Testis (tissue), 3 donors: ENCODE measurements around the gene ZNF524. TPM values are rescaled to one million over a fixed set of nuclear protein-coding genes. Genes with fewer than 3 reads are reported as not detected.

ENCODE experiments used
- DNase-seq: peaks from one replicate; pipeline ENCODE4 v3.0.0-alpha.2; 2019
- H3K27ac ChIP-seq, 2 donors: fragments of 200-600 bp; sonication (generic); one replicate each; pipeline ENCODE4 v1.5.1; 2019
- H3K27me3 ChIP-seq: fragments of 200-600 bp; sonication (generic); one replicate; pipeline ENCODE4 v1.5.1; 2019
- H3K36me3 ChIP-seq: fragments of 200-600 bp; sonication (generic); one replicate; pipeline ENCODE4 v1.5.1; 2017; ENCODE audit warnings: low read depth; ENCODE audit errors: missing control alignments
- H3K4me1 ChIP-seq: fragments of 200-600 bp; sonication (generic); one replicate; pipeline ENCODE4 v1.5.1; 2019
- H3K4me3 ChIP-seq, 2 donors: fragments of 200-600 bp; sonication (generic); one replicate each; pipeline ENCODE4 v1.5.1; 2017 to 2019
- H3K9me3 ChIP-seq: fragments of 200-600 bp; sonication (generic); one replicate; pipeline ENCODE4 v1.5.1; 2017
- POLR2A ChIP-seq: fragments of 450-650 bp; IDR thresholded peaks from one replicate; pipeline ENCODE4 v1.6.1; 2017; ENCODE audit warnings: antibody characterized with exemption, mild to moderate bottlenecking, moderate library complexity
- WGBS, 2 donors: methylation state at CpG; one replicate each; pipeline ENCODE4 v1.1.5; 2018; 5-methylcytosine and 5-hydroxymethylcytosine counted together
- intact Hi-C: fragments of 100-400 bp; cut with DNase I; formaldehyde crosslinking; loops from one replicate; pipeline ENCODE4 v1.15.1; 2023; ENCODE audit warnings: low total_unique reads
- polyA plus RNA-seq: library from polyadenylated mRNA; stranded (reverse); fragments of 350-450 nt; fragmentation: Illumina TruSeq; extraction: RNeasy Lipid Tissue Mini Kit (QIAGEN cat#74804); gene quantifications from one replicate; pipeline ENCODE4 v1.2.3, GENCODE V29; 2014; ENCODE audit warnings: low read depth, low replicate concordance; ENCODE audit not compliant: insufficient read depth
- total RNA-seq, 2 donors: library from RNA; depleted of rRNA; stranded (reverse); fragments of >200 nt; gene quantifications; one replicate each; pipeline ENCODE4 v1.2.3, GENCODE V29; 2016
- TF ChIP-seq, protein P1 (sequence below), 3 experiments: fragments of 450-650 bp in 2 of 3; fragments of 200-600 bp in 1 of 3; sonication (generic) in 1 of 3; IDR thresholded peaks; one replicate each; pipeline ENCODE4 v1.5.1; 2016 to 2019; ENCODE audit warnings: antibody characterized with exemption in 3 of 3, mild to moderate bottlenecking in 2 of 3, moderate library complexity in 1 of 3

ZNF524 gene
- total and polyA plus RNA-seq, 3 donors from 2014 or later = 8.5 to 29.4 (median 25.0) TPM

DNA sequence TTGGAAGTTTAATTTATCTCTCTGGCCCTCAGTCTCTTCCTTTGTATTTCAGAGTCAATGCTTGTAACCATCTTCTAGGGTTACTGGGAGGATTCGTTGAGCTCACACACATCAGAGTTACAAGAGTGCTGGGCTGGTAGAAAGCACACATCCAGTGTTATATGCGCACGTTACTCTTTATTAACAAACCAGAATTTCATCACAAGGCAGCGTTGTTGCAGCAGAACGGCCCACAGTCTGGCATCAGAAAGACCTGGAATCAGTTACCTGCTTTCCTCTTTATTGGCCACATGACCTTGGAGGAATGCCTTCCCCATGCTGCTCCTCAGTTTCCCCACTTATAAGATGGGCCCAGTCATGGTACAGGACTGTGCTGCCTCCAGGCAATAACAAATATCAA lies 9.2 kb downstream of the ZNF524 start:
- 92 to 93% methylated on average over 5 of the region's 5 CpGs for WGBS, 2 donors
- Histone ChIP-seq H3K9me3 (no peaks in the 10 kb centered on the region), H3K36me3 (no peaks in the 10 kb centered on the region), H3K27me3 (no peaks in the 10 kb centered on the region), H3K4me3 (no peak overlapping the region), H3K4me1 (peaks cover 20% of the 10 kb centered on the region), H3K27ac (no peak overlapping the region)
- intact Hi-C loops = loop anchor here (10.0 kb wide), 1 partner anchor 95 kb away; no protein-coding TSS in a partner anchor
- DNase-seq = no peak
- TF ChIP-seq, protein P1, sequence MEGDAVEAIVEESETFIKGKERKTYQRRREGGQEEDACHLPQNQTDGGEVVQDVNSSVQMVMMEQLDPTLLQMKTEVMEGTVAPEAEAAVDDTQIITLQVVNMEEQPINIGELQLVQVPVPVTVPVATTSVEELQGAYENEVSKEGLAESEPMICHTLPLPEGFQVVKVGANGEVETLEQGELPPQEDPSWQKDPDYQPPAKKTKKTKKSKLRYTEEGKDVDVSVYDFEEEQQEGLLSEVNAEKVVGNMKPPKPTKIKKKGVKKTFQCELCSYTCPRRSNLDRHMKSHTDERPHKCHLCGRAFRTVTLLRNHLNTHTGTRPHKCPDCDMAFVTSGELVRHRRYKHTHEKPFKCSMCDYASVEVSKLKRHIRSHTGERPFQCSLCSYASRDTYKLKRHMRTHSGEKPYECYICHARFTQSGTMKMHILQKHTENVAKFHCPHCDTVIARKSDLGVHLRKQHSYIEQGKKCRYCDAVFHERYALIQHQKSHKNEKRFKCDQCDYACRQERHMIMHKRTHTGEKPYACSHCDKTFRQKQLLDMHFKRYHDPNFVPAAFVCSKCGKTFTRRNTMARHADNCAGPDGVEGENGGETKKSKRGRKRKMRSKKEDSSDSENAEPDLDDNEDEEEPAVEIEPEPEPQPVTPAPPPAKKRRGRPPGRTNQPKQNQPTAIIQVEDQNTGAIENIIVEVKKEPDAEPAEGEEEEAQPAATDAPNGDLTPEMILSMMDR (IDR thresholded peaks at IDR 0.05) = no peak
- no peak for TF ChIP-seq POLR2A

DNA sequence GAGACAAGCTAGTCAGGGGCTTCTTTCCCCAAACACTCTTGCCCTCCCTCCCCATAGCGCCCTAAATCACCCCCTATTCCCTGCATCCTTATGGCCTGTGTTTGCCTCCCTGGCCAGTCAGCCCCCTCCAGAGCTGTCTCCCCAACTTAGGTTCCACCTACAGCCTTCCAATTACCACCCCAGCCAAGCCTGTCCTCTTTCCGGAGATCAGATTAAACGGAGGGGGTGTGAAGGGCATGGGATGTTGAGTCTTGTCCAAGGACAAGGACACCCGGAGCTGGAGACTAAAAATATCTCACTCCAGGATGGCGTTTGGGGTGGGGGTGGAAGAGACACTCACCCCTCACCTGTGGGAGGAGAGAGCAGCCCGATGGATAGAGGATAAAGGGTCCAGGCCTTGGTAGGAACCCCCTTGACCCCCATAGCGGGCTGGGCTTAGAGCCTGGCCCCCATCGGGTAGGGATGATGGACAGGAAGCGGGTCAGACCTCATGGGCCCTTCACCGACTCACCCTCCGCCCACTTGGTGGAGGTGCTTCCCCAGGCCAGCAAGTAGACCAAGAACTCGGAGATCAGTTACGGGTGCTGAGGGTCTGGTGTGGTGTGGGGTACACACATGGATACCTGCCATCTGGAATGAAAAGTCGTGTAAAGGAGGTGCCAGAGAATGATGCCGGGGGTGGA lies 11.4 kb downstream of the ZNF524 start:
- no peaks in the 10 kb centered on the region for H3K36me3 ChIP-seq

DNA sequence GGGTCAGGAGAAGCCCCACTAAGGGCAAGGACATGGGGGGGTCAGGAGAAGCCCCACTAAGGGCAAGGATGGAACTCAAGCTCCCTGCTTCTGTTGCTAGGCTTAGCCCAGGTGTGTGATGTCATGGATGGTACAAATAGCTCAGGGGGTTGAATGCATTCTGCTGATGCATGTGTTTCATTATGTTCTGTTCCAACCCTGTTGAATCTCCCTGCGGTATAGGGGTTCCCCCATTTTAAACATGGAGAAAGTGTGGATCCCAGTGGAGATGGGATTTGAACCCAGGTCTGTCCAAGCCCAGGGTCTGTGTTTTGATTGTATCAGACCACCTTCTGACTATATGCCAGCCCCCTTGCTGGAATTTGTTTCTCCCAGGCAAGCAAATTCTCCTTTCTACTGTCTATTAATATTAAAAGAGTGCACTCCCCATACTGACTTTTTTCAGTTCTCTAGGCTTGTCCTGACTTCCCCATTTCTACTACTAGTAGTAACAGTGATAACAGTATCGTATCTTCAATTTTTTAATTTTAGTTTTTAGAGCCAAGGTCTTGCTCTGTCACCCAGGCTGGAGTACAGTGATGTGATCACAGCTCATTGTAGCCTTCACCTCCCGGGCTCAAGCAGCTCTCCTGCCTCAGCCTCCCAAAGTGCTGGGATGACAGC lies 12.0 kb downstream of the ZNF524 start:
- Histone ChIP-seq H3K36me3 (no peaks in the 10 kb centered on the region), H3K27ac (no peak overlapping the region), H3K4me3 (no peak overlapping the region), H3K9me3 (no peaks in the 10 kb centered on the region), H3K4me1 (peaks cover 12% of the 10 kb centered on the region), H3K27me3 (no peaks in the 10 kb centered on the region)
- intact Hi-C loops = no loop called here
- DNase-seq = no peak
- WGBS, 2 donors = 66 to 74% methylated on average over 3 of the region's 3 CpGs
- TF ChIP-seq POLR2A = no peak
- TF ChIP-seq, protein P1 (IDR thresholded peaks at IDR 0.05) = no peak

More for the DNA sequence above, 11.4 kb downstream of the ZNF524 start:
- Histone ChIP-seq H3K4me3 (no peak overlapping the region), H3K27ac (no peak overlapping the region), H3K4me1 (peaks cover 17% of the 10 kb centered on the region), H3K27me3 (no peaks in the 10 kb centered on the region), H3K9me3 (no peaks in the 10 kb centered on the region)
- no peak for TF ChIP-seq POLR2A
- TF ChIP-seq, protein P1 (IDR thresholded peaks at IDR 0.05) = no peak
- DNase-seq = no peak
- intact Hi-C loops = no loop called here
- 50 to 56% methylated on average over 14 to 15 of the region's 15 CpGs for WGBS, 2 donors

DNA sequence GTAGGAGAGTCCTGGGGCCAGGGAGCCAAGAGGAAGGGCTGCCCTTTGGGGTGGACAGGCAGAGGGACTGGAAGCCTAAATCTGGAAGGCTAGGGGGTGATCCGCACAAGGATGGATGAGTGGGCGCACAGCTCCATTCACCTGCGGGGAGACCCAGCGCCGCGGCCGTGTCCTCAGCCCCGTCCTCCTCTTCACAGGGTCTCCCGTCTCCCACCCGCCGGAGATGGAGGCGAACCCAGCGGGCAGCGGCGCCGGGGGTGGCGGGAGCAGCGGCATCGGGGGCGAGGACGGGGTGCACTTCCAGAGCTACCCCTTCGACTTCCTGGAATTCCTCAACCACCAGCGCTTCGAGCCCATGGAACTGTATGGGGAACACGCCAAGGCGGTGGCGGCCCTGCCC lies 13.3 kb downstream of the ZNF524 start:
- TF ChIP-seq POLR2A = no peak
- TF ChIP-seq, protein P1 (IDR thresholded peaks at IDR 0.05) = no peak
- peaks cover 12% of the 10 kb centered on the region for H3K4me1 ChIP-seq
- H3K4me3 ChIP-seq = no peak overlapping the region
- WGBS, 2 donors = 77 to 79% methylated on average over 19 to 27 of the region's 27 CpGs
- intact Hi-C loops = no loop called here
- no peak overlapping the region for H3K27ac ChIP-seq
- no peaks in the 10 kb centered on the region for H3K36me3 ChIP-seq
- DNase-seq = no peak
- H3K27me3 ChIP-seq = no peaks in the 10 kb centered on the region
- no peaks in the 10 kb centered on the region for H3K9me3 ChIP-seq
